OCI-LY3 (cell line): Measurements from ENCODE around the gene OTULINL.

Experiments used
- H2AFZ ChIP-seq: fragments of 200-600, 300-600 bp; shearing (Covaris generic); 2 replicates; pipeline ENCODE4 v1.6.0; 2014; ENCODE audit warnings: antibody characterized with exemption, low read depth, low read length
- H3K27ac ChIP-seq: fragments of 200-600, 300-600 bp; sonication (generic); 2 replicates; pipeline ENCODE4 v1.5.1; 2014; ENCODE audit warnings: mild to moderate bottlenecking, low read length, moderate library complexity, mixed read lengths
- H3K27me3 ChIP-seq: fragments of 200-600, 300-600 bp; sonication (generic); 2 replicates; pipeline ENCODE4 v1.6.1; 2014; ENCODE audit warnings: low read depth, low read length, mixed read lengths
- H3K36me3 ChIP-seq: fragments of 200-600, 300-600 bp; sonication (generic); replicated peaks from 2 replicates; pipeline ENCODE3; 2014; ENCODE audit warnings: low read depth, low read length, mixed read lengths
- H3K4me1 ChIP-seq: fragments of 300-600, 200-600 bp; sonication (generic); 2 replicates; pipeline ENCODE4 v1.6.1; 2014; ENCODE audit warnings: low read length, mixed read lengths
- H3K4me2 ChIP-seq: fragments of 200-600, 300-600 bp; sonication (generic); 2 replicates; pipeline ENCODE4 v1.6.1; 2014; ENCODE audit warnings: low read length, mixed read lengths
- H3K4me3 ChIP-seq: fragments of 300-600, 200-600 bp; sonication (generic); 2 replicates; pipeline ENCODE4 v1.5.1; 2014; ENCODE audit warnings: antibody characterized with exemption, mild to moderate bottlenecking, low read length, moderate library complexity
- H3K79me2 ChIP-seq: fragments of 300-600, 200-600 bp; shearing (Covaris generic); 2 replicates; pipeline ENCODE4 v1.6.1; 2014; ENCODE audit warnings: mild to moderate bottlenecking, low read length, mixed read lengths
- H3K9ac ChIP-seq: fragments of 300-600, 200-600 bp; shearing (Covaris generic); 2 replicates; pipeline ENCODE4 v1.6.0; 2014; ENCODE audit warnings: mild to moderate bottlenecking, low read length, moderate library complexity
- H3K9me3 ChIP-seq: fragments of 200-600, 300-600 bp; shearing (Covaris generic); 2 replicates; pipeline ENCODE4 v1.6.1; 2014; ENCODE audit warnings: low read length, mixed read lengths; ENCODE audit not compliant: insufficient read depth
- H4K20me1 ChIP-seq: fragments of 200-600, 300-600 bp; sonication (generic); 2 replicates; pipeline ENCODE4 v1.6.1; 2016; ENCODE audit warnings: low read length, mixed read lengths; ENCODE audit not compliant: insufficient read depth
- EZH2phosphoT487 ChIP-seq: fragments of 200-600 bp; shearing (Covaris generic); IDR thresholded peaks from 2 replicates; pipeline ENCODE4 v1.6.1; 2018; ENCODE audit warnings: antibody characterized with exemption, mixed run types, low read depth
- TF ChIP-seq, protein P1 (sequence below): fragments of 200-600, 300-600 bp; sonication (generic); IDR thresholded peaks from 2 replicates; pipeline ENCODE4 v1.5.1; 2014; ENCODE audit warnings: antibody characterized with exemption, low read length, low read depth

Gene OTULINL

DNA sequence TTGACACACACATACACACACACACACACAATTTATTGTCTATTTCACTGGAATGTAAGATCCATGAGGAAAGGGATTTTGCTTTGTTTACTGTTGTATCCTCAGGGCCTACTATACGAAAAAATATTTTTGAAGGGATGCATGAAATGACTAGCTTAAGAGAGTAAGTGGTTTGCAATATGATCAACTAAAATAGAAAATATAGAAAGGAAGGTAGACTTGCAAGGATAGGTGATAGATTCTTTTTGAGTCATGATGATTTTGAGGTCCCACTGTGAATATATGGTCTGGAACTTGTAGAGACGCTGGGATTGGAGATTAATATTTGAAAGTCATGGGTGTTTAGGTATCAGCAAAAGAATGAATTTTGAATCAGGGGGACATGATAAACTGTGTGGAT is 54.1 kb downstream of the OTULINL start:
- TF ChIP-seq EZH2phosphoT487, result no peak
- TF ChIP-seq, protein P1, sequence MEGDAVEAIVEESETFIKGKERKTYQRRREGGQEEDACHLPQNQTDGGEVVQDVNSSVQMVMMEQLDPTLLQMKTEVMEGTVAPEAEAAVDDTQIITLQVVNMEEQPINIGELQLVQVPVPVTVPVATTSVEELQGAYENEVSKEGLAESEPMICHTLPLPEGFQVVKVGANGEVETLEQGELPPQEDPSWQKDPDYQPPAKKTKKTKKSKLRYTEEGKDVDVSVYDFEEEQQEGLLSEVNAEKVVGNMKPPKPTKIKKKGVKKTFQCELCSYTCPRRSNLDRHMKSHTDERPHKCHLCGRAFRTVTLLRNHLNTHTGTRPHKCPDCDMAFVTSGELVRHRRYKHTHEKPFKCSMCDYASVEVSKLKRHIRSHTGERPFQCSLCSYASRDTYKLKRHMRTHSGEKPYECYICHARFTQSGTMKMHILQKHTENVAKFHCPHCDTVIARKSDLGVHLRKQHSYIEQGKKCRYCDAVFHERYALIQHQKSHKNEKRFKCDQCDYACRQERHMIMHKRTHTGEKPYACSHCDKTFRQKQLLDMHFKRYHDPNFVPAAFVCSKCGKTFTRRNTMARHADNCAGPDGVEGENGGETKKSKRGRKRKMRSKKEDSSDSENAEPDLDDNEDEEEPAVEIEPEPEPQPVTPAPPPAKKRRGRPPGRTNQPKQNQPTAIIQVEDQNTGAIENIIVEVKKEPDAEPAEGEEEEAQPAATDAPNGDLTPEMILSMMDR, result no peak
- Histone ChIP-seq H3K9me3 (no peaks in the 10 kb centered on the region), H4K20me1 (no peaks in the 10 kb centered on the region), H3K4me2 (no peak overlapping the region), H2AFZ (no peak overlapping the region), H3K9ac (no peak overlapping the region), H3K4me3 (no peak overlapping the region), H3K4me1 (peaks cover 18% of the 10 kb centered on the region), H3K27me3 (no peaks in the 10 kb centered on the region), H3K79me2 (no peaks in the 10 kb centered on the region), H3K36me3 (no peaks in the 10 kb centered on the region), H3K27ac (no peak overlapping the region)

DNA sequence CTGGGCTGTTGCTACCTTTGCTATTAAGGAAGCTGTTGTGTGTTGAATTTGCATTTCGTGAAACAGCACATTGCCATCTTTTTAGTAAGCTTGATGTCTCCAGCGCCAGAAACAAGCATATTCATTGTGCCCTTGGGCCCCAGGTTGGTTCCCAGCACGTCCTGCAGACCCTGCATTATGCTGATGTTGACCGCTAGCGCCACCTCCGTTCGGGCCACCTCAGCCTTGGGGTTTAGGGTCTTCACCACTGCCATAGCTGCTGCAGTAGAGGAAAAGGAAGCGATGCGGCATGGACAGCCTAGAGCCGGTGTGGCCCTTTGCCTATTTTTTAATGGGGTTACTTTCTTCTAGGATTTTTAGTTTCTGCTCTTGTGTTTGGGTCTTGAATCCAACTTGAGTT is 59.2 kb downstream of the OTULINL start:
- H3K79me2 ChIP-seq, result no peaks in the 10 kb centered on the region
- no peaks in the 10 kb centered on the region for H3K36me3 ChIP-seq
- no peak overlapping the region for H3K9ac ChIP-seq
- no peaks in the 10 kb centered on the region for H3K27me3 ChIP-seq
- TF ChIP-seq, protein P1, result no peak
- no peak for TF ChIP-seq EZH2phosphoT487
- H3K4me2 ChIP-seq, result no peak overlapping the region
- no peak overlapping the region for H3K4me3 ChIP-seq
- H3K9me3 ChIP-seq, result no peaks in the 10 kb centered on the region
- H2AFZ ChIP-seq, result no peak overlapping the region
- H4K20me1 ChIP-seq, result no peaks in the 10 kb centered on the region
- H3K4me1 ChIP-seq, result peaks cover 7% of the 10 kb centered on the region
- no peak overlapping the region for H3K27ac ChIP-seq

DNA sequence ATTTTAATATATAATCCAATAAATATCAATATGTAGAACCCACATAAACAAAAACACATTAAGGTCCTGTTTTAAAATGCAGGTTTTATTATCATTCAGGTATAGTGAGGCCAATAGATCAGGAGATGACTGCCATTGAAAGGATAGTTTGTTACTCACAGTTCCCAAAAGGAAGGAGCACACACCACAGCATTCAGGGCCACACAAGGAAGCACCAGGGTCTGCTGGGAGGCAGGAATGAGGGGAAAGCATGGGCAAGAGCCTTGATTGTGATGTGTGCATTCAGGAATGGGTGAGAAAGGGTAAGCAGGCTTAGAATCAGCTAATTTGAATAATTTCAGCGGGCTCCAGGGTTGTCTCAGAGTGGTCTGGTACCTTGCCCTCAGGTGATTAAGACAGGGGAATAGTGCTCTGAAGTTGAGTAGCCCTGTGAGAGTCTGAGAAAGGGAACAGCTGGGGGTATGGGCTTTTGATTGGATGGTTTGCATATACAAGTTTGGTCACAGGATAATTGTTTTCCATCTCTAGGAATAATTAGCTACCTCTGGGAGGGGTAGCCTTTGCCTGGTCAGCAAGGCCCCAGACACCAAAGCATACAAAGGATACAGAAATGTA is 63.1 kb downstream of the OTULINL start:
- H3K27ac ChIP-seq, result no peak overlapping the region
- H4K20me1 ChIP-seq, result no peaks in the 10 kb centered on the region
- peaks cover 18% of the 10 kb centered on the region for H3K4me1 ChIP-seq
- H3K4me3 ChIP-seq, result no peak overlapping the region
- no peak overlapping the region for H3K9ac ChIP-seq
- H3K27me3 ChIP-seq, result no peaks in the 10 kb centered on the region
- no peak overlapping the region for H3K4me2 ChIP-seq
- H3K9me3 ChIP-seq, result no peaks in the 10 kb centered on the region
- H3K79me2 ChIP-seq, result no peaks in the 10 kb centered on the region
- TF ChIP-seq, protein P1, result no peak
- TF ChIP-seq EZH2phosphoT487, result no peak
- no peak overlapping the region for H2AFZ ChIP-seq
- H3K36me3 ChIP-seq, result no peaks in the 10 kb centered on the region

DNA sequence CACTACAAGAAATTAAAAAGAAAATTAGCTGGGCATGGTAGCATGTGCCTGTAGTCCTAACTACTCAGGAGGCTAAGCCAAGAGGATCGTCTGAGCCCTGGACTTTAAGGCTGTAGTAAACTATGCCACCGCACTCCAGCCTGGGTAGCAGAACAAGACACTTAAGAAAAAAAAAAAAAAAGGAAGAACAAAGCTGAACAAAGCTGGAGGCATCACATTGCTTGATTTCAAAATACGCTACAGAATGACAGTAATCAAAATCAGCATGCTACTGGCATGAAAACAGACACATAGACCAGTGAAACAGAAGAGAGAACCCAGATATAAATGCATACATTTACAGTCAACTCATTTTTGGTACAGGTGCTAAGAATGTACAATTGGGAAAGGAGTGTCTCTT is 68.5 kb downstream of the OTULINL start:
- H3K4me3 ChIP-seq, result no peak overlapping the region
- TF ChIP-seq, protein P1, result no peak
- no peak for TF ChIP-seq EZH2phosphoT487
- no peak overlapping the region for H3K9ac ChIP-seq
- H4K20me1 ChIP-seq, result no peaks in the 10 kb centered on the region
- peaks cover 24% of the 10 kb centered on the region for H3K4me1 ChIP-seq
- no peaks in the 10 kb centered on the region for H3K36me3 ChIP-seq
- H3K79me2 ChIP-seq, result no peaks in the 10 kb centered on the region
- H3K27ac ChIP-seq, result no peak overlapping the region
- no peaks in the 10 kb centered on the region for H3K27me3 ChIP-seq
- H3K9me3 ChIP-seq, result no peaks in the 10 kb centered on the region
- H3K4me2 ChIP-seq, result no peak overlapping the region
- no peak overlapping the region for H2AFZ ChIP-seq
